NT2/D1 (cell line): ENCODE data around the gene PIH1D2.

Experiments
- SUZ12 ChIP-seq: IDR thresholded peaks from 2 replicates; pipeline ENCODE4 v1.6.1; 2011; ENCODE audit not compliant: insufficient read length, insufficient read depth; ENCODE audit errors: extremely low read depth
- ZNF274 ChIP-seq: IDR thresholded peaks from 2 replicates; pipeline ENCODE4 v1.6.1; 2011; ENCODE audit warnings: mild to moderate bottlenecking, low read depth, low read length

GRCh38 chr11:112085822-112086421 is 12.1 kb upstream of the PIH1D2 start:
- TF ChIP-seq SUZ12, result no peak
- no peak for TF ChIP-seq ZNF274
